SU-DHL-6 (cell line): ENCODE measurements around the gene REXO1.

Experiments
- EZH2phosphoT487 ChIP-seq: fragments of 200-600 bp; sonication (generic), shearing (Covaris generic); conservative IDR thresholded peaks from 2 replicates; pipeline ENCODE4 v1.6.1; 2018; ENCODE audit warnings: mild to moderate bottlenecking, antibody characterized with exemption, low read length, moderate library complexity, mixed read lengths
- TF ChIP-seq, protein P1 (sequence below): fragments of 200-600 bp; sonication (generic); IDR thresholded peaks from one replicate; pipeline ENCODE4 v1.5.1; 2017; ENCODE audit warnings: antibody characterized with exemption, mild to moderate bottlenecking, low read length, moderate library complexity; ENCODE audit not compliant: insufficient read depth, poor library complexity, severe bottlenecking

GRCh38 chr19:1884719-1885334 is 36.5 kb upstream of the REXO1 start:
- TF ChIP-seq, protein P1, sequence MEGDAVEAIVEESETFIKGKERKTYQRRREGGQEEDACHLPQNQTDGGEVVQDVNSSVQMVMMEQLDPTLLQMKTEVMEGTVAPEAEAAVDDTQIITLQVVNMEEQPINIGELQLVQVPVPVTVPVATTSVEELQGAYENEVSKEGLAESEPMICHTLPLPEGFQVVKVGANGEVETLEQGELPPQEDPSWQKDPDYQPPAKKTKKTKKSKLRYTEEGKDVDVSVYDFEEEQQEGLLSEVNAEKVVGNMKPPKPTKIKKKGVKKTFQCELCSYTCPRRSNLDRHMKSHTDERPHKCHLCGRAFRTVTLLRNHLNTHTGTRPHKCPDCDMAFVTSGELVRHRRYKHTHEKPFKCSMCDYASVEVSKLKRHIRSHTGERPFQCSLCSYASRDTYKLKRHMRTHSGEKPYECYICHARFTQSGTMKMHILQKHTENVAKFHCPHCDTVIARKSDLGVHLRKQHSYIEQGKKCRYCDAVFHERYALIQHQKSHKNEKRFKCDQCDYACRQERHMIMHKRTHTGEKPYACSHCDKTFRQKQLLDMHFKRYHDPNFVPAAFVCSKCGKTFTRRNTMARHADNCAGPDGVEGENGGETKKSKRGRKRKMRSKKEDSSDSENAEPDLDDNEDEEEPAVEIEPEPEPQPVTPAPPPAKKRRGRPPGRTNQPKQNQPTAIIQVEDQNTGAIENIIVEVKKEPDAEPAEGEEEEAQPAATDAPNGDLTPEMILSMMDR, result no peak
- no peak for TF ChIP-seq EZH2phosphoT487
